NCI-H524 treated with DMSO at 0.1 percent for 48 hours (cell line): ENCODE data around the gene TPP1.

Experiments
- DNase-seq: peaks from one replicate; lab custom pipeline; 2025; lab: John Stamatoyannopoulos, UW

Gene TPP1

DNA sequence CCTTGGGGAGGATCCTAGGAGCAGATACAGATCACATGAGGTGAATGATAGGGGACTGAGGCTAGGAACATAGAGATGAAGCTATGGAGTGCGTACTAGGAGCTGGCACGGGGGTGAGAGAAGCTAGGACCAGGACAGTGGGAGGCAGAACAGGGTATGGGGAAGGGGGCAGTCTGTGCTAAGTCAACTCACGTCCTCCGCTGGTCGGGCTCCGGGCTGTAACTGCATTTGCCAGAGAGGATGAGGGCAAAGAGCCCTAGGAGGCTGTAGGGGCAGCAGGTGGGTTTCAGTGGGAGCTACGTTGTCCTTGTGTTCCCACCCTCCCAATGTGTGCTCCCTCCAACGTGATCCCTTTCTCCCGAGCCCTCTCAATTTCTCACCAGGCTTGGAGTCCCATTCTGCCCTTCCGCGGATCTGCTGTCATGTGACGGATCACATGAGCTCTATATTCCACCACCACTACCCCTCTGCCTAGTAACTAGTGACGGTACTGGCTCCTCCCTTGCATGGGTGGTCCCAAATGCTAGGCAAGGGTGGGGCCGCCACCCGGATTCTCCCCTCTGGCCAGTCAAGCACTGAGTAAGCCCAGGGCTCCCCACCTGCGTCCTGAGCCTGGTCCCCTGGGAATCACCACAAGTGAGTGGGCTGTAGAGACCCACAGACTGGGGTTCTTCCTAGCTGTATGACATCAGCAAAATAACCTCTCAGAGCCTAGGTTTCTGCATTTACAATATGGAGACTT is at the start of gene TPP1:
Gene TPP1, minus strand, starts transcription at position 419 of the 742 bp plus-strand sequence. Its CDS starts 22 bp downstream, at position 397.
- peak; percentile 52 for DNase-seq

DNA sequence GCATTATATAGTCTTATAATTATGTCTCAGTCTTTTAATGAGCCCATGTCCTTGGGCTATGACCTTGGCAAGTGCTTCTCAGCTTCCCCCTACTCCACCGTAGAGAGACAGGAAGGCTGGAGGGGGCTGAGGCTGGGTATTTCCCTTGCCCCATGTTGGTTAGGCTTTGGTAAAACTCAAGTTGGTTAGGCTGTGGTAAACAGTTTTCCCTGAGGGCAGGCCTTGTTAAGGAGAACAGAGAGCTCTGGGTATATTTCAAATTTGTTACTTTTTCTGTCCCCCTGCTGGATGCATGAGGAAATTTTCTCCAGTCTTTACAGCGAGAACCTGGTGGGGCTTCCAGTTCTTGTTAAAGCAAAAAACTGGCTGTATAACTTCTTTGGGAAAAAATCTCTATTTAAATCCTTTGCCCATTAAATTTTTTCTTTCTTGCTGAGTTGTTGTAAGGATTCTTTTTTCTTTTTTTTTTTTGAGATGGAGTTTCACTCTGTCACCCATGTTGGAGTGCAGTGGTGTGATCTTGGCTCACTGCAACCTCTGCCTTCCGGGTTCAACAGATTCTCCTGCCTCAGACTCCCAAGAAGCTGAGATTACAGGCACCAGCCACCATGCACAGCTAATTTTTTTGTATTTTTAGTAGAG is 48.6 kb upstream of the TPP1 start:
- DNase-seq = no peak

DNA sequence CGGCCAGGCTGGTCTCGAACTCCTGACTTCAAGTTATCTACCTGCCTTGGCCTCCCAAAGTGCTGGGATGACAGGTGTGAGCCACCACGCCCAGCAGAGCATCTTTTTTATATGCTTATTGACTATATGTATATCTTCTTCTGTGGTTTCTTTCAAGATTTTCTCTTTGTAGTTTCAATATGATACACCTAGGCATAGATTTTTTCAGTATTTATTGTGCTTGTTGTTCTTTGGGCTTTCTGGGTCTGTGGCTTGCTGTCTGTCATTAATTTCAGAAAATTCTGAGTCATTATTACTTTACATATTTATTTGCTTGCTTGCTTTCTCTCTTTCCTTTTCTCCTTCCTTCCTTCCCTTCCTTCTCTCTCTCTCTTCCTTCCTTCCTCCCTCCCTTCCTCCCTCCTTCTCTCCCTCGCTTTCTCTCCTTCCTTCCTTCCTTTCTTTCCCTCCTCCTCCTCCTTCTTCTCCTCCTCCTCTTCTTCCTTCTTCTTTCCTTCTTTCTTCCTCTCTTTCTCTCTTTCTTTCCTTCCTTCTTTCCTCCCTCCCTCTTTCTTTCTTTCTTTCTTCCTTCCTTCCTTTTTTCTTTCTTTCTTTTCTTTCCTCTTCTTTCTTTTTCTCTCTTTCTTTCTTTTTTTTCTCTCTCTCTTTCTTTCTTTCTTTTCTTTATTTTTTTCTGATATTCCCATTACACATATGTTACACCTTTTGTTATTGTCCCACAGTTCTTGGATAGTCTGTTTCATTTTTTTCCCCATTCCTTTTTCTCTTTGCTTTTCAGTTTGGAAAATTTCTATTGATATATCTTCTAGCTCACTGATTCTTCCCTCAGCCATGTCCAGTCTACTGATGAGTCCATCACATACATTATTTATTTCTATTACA is 47.3 kb upstream of the TPP1 start:
- DNase-seq = no peak

DNA sequence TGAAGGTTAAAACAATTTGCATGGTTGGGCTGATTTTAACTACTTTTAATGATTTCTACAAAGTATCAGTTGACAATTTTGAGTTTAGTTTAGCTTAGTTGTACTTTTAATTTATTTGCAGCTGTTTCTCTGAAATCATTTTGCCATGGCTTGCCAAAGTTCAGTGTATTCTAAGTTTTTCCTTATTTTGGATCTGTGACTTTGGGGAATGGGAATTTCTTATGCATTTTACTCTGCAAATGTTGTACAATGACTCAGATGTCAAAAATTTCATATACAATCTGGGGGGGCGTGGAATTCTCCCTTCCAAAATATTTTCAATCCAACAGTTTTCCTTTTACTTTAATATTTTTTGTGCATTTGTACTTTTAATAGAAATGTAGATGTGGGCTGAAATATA is 45.3 kb upstream of the TPP1 start:
- DNase-seq = no peak

DNA sequence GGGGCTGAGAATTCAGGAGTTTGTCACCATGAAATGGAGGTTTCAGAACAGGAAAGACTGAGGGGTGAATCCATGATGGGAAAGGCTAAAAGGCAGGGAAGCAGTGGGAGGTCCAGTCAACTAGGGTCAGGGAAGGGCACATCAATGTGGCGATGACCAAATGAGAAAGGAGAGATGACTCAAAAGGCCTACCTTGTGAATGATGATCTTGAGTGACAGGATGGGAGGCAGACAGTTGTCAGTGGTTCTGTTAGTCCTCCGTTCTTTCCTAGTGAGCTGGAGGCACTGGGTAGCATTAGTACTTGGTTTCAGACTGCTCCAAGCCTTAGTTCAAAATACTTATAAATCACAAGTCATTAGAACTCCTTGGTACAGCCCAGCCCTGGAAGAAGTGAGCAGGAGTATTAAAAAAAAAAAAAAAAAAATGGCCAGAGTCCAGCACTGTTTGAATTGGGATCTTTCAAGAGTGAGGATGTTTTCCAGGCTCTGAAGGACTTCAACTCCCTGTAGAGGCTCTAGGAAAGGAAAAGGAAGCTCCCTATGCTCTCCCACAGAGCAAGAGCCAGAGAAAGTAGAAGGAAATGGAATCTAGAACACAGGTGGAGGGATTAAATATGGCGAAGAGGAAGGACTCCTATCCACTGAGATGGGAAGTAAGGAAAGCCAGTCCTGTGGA is 44.7 kb upstream of the TPP1 start:
- DNase-seq = no peak

DNA sequence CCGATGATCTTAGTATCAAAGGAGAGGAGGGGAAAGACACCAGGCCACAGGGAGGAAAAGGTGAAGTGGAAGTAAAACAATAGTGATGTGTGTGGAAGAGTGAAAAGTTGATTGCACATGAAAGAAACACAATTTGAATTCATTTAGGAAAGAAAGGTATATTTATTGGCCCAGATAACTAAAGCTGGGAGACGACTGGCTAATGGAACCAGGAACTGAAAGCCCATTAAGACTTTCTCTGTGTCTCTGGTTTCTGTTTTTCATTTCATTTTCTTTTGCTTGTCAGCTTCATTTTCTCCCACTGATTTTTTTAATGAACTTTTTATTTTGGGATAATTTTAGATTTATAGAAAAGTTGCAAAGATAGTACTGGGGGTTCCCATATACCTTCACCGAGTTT is 41.5 kb upstream of the TPP1 start:
- no peak for DNase-seq

DNA sequence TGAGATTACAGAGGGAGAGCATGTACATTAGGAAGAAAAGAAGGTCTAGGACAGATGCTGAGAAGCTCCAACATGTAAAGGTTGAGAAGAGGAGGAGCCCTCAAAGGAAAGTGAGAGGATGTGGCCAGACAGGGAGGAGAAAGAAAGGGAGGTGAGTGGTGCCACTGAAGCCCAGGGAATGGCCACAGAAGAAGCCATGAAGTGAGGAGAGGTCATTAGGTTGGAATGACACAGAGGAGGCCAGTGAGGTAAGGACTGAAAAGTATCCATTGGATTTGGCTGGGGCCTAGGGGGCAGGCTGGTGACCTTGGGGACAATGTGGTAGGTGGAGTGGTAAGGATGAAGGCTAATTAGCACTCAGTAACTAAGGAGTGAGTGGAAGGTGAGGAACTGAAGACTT is 39.4 kb upstream of the TPP1 start:
- DNase-seq = no peak

DNA sequence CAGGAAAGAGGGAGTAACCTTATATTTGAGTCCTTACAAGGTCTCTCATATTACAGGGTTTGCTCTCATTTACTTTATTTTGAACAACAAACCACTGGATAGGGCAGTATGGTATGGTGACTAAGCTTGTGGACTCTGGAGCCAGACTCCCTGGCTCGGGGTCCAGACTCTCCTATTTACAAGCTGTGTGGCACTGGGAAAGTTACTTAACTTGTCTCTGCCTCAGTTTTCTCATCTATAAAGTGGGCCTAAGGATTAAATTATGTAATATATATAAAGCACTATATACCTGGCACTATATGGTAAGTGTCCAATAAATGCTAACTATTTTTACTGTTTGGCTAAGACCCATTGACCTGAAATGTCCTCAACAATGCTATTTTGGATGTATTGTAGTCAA is 38.1 kb upstream of the TPP1 start:
- DNase-seq = no peak

DNA sequence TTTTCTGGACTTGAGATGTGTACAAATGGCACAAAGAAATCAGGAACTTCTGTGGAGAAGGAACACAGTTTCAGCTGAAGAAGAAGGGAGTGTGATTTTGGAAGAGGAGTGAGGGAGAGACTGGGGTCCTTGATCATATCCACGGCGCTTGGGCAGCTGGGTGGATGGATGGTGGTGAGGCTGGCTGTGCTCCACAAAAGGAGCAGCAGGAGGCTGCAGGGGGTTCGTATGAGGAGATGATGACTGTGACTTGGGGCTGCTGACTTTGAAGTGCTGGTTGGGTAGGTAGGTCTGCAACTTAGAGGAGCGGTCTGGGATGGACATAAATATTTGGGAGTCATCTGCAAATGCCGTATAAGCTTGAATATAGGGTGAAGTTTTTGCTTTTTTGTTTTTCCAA is 37.7 kb upstream of the TPP1 start:
- no peak for DNase-seq

DNA sequence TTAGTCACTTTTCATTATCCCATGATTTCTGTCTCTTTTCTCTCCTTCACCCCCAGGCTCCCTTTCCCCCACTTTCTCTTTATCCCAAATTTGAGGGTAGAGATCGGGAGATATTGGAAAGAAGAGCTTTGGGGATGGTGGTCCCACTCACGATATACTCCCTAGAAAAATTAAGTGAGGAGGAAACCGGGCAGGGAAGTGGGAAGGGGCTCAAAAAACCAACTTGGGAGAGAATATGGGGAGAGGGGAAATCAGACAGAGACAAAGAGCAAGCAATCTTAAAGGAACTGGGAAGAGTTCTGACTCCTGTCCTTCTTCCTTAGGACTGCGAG is 37.3 kb upstream of the TPP1 start:
- DNase-seq = no peak

DNA sequence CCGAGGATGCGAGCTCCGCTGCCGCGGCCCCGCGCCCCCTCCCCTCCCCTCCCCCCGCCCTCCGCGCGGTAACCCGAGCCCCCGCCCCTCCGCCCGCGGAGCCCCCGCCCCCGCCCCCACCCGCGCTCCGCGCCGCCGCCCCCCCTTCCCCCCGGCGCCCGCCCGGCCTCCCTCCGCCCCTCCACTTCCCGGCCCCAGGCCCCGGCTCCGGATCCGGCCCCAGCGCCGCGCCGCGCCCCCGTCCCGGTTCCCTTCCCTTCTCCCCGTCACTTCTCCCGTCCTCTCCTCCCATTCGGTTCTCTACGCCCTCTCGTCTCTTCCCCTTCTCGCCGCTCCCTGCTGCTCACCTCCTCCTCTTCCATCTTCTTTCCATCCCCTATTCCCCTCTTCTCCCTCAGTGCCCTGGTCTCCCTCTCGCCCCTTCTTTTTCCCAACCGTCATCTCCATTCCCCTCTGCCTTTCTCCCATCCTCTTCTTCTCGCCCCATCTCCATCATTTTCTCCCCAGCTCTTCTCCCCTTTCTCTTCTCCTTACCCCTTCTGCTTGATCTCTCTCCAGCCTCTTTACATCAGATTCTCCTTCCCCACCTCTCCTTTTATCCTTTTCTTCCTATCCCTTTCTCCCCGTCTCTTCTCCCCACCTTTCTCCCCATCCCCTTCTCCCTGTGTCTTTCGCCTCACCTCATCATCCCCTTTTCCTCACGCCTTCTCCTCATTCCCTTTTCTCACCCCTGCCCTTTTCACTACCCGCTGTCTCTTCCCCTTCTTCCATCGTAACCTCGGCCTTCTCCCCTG is 36.8 kb upstream of the TPP1 start, which contains the start of gene DCHS1:
Gene DCHS1, minus strand, starts transcription at position 20 of the 794 bp plus-strand sequence. CDS start 14,196 bp downstream, outside the sequence.
- no peak for DNase-seq

DNA sequence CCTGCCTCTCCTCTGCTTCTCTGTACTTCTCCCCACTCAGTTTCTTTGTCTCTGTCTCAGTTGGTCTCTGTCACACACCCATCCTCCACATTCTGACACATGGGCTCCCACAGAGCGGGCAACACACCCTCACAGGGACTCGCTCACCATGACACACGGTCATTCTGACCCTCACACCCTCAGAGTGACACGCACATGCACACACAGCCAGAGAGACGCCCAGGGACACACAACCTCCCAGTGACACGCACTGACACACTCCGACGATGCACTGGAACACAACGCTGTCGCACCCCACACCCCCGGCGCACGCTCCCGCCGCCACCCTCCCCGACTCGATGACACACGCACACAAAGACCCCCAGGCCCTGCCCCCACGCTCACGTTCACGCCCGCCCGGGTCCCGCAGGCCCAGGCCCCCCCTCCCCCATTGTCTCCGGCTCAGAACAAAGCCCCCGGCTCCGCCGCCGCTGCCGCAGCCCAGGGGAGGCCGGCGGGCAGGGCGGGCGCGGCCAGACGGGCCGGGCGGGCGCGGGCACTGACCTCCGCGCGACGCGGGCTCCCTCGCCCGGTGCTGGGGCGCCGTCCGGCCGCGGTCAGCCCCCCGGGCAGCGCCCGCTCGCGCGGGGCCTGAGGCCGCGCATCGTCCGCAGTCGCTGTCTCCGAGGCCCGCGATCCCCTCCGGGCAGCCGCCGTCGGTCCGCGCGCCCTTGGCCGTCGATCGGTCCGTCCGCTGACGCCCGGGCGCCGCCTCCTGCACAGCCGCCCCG is 36.0 kb upstream of the TPP1 start:
- no peak for DNase-seq

DNA sequence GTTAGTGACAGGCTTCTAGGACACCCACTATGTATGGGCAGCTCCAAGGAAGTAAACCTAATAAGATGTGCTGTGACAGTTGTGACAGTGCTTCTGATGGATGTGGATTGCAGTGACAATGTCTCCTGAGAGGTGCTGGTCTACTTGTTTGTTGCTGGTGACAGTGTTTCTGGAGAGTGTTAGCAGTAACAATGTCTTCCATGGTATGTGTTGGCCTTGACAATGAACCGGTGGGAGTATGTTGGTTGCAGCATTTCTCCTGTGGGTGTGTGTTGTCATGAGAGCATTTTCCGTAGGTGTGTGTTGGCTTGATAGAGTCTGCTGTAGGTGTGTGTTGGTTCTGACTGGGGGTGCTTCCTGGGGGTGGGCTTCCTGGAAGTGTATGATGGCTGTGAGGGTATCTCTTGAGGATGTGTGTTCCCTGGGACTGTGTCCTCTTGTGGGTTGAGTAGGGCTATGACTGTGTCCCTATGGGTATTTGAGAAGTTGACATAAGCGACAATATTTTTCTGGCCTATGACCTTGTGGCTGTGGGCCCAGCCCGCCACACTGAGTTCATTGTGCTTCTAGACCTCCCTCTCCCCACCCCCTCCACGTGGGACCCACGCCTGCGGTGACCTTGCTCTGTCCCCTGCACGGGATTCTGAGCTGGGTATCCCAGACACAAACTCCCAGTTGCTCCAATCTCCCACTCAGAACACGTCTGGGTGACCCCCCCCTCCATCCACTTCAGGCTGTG is 35.2 kb upstream of the TPP1 start:
- no peak for DNase-seq

DNA sequence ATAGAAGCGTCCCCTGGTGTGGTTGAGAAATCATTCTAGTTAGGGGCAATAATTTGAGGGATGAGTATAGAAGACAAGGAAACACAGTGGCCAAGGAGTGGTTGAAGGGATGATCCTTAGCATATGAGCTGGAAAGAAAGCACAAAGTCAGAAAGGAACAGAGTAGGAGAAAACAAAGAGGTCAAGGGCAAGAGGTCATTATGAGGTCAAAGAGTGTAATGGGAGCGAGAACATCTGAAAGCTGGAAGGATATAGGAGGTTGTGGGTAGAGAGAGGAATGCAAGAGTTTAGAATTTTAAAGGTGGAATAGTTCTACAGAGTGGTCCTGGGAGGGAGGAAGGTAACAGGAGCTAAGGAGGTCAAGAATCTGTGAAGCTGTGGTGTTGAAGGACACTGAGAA is 34.4 kb upstream of the TPP1 start:
- DNase-seq = no peak

DNA sequence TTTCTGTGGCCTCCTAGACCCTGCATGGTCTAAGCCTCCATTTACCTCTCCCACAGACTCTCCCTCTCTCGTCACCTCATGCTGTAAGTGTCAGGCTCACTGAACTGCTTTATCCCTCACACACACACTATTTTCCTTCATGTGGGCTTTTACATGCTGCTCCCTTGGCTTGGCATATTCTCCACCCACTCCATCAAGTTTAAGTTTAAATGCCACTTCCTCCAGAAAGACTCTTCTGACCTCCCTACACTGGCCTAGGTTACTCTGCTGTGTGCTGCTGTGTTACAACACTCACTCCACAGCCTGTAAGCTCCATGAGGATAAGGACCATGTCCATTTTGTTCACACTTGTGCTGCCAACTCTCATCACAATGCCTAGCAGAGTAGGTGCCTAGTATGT is 33.9 kb upstream of the TPP1 start:
- DNase-seq = no peak

DNA sequence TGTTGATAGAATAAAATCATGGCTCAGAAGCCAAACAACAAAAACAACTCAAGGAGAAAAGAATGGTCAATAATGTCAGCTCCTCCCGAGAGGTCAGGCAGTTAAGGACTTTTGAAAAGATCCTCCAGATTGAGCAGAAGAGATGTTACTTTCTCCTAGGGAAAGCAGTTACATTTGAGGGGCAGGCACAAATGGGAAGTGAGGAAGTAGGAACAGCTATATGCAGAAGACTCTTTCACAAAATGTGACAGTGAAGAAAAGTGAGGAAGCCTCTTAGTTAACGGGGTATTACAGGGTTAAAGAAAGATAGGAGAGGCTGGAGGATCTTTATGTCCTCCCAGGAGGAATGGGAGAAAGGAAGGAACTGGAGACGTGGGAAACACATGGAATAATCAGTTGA is 33.0 kb upstream of the TPP1 start:
- no peak for DNase-seq

DNA sequence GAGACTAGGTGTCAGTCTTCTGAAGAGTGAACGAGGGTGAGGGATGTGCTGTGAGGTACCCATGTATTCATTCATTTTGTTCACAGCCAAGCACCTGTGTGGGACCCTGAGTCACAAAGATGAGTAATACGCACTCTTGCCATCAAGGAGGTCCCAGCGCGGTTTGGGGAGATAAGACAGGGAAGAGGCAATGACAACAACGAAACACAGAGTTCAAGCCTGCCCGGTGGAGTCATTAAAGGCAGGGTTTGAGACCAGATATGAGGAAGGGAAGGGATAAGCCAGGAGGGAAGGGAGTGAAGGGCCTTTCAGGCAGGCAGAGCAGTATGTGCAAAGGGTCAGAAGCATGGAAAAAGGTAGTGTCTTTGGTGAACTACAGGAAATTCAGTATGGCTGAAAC is 31.8 kb upstream of the TPP1 start:
- DNase-seq = no peak

DNA sequence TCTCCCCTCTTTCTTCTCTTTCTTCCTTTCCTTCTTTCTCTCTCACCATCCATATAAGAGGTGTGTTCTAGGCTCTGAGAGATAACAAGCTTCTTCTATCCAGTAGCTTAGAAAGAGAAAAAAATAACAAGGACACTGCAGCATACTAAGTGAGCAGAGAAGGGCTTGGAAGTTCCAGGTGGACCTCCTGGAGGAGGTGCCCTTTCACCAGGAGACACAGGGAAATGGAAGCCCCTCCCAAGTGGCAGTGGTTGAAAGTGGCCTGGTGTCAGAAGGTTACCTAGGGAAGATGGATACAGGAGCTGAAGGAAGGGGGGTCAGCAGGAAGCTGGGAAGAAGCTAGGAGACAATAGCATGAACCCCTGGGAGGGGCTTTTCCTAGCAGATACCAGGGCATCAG is 30.9 kb upstream of the TPP1 start:
- DNase-seq = no peak

DNA sequence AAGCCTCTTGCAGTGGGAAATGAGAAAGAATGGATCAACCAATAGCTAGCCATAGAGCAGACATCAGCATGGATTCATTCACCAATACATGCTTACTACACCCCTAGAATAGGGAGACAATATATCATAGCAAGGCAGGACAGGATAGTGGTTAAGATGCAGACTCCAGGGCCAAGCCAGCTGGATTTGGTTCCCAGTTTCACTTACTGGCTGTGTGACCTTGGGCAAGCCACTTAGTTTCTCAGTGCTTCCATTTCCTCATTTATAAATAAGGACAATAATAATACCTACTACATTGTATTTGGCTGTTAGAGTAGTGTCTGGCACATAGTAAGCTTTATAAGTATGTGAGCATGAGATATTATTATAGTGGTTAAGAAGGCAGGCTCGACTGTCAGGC is 29.3 kb upstream of the TPP1 start:
- DNase-seq = no peak

DNA sequence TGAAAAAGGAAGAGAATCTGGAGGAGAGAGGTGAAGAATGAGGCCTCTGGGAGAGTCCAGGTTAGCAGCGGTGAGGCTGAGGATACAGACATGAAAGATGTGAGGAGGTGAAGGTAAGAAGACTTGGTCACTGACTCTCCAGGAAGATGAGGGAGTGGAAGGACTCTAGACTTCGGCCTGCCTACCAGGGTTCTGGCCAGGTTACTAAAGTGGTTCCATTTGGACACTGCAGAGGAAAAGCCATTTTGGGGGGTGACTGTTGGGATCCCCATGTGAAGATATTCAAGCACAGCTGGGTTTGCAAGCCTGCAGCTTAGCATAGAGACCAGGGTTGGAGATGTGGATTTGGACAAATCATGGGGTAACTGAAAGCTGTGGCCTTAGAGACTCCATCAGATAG is 28.6 kb upstream of the TPP1 start:
- no peak for DNase-seq
